Transverse colon (tissue), 4 donors: Measurements from ENCODE around the gene CHSY1.

Source experiments
- CTCF ChIP-seq, 5 experiments: fragments of 200-600 bp in 3 of 5; fragments of 450-650 bp in 2 of 5; sonication (generic) in 3 of 5; IDR thresholded peaks; 1 replicate in 2 of 5; 2 replicates in 3 of 5; pipeline ENCODE4 v1.5.1; 2016 to 2017; ENCODE audit warnings: antibody characterized with exemption in 5 of 5, inconsistent platforms in 3 of 5, mild to moderate bottlenecking in 2 of 5, moderate library complexity in 1 of 5
- EP300 ChIP-seq: sonication (generic); formaldehyde crosslinking; IDR thresholded peaks from one replicate; pipeline ENCODE4 v1.6.1; 2017; ENCODE audit warnings: antibody characterized with exemption, low read depth
- POLR2A ChIP-seq: fragments of 450-650 bp; IDR thresholded peaks from one replicate; pipeline ENCODE4 v1.6.1; 2016; ENCODE audit warnings: antibody characterized with exemption, mild to moderate bottlenecking, moderate library complexity
- POLR2AphosphoS5 ChIP-seq, 3 donors: sonication (generic); formaldehyde crosslinking; IDR thresholded peaks; one replicate each; pipeline ENCODE4 v1.6.1; 2016; ENCODE audit warnings: antibody characterized with exemption in 3 of 3

GRCh38 chr15:101198800-101199199, 53.0 kb downstream of the CHSY1 start:
- TF ChIP-seq POLR2AphosphoS5 (IDR thresholded peaks at IDR 0.05) (no peak), CTCF (IDR thresholded peaks at IDR 0.05) (no peak), POLR2A (no peak), EP300 (no peak)
